GM18909 (cell line): ENCODE data around the gene KRTAP5-3.

Experiments
- ATAC-seq: cut with Tn5 transposase; IDR thresholded peaks from one replicate; pipeline ENCODE4 v1.9.1; 2021; ENCODE audit warnings: mild to moderate bottlenecking; ENCODE audit not compliant: unreplicated experiment, poor library complexity

Gene KRTAP5-3

GRCh38 chr11:1567721-1568100 lies 40.6 kb downstream of the KRTAP5-3 start:
- ATAC-seq = no peak

DNA sequence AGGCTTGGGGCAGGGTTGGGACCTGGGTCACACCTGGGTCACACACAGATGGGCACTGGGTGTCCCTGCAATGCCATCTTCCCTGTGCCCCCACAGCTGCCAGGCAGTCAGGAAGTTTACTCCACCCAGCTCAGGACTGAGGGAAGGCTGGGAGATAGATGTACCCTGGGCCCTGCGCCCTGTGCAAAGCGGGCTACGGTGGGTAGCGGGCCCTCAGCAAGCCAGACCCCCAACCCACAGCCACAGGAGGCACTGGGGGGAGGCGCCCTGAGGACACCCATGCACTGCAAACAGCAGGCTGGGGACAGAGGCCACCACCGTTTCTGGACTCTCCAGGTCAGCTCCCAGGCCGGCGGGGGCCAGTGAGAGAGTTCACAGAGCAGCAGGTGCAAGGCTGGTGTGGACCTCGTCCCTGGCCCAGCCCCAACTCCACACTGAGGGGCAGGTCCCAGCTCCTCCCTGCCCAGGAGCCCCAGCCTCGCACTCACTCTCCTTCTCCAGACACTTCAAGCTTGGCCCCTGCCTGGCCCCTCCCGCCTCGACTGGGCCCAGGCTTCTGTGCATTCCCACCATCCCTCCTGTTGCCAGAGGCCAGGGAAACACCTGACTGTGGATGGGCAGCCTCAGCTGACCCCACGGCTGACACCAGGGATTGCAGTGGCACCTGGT lies 41.1 kb downstream of the KRTAP5-3 start:
- ATAC-seq = no peak

DNA sequence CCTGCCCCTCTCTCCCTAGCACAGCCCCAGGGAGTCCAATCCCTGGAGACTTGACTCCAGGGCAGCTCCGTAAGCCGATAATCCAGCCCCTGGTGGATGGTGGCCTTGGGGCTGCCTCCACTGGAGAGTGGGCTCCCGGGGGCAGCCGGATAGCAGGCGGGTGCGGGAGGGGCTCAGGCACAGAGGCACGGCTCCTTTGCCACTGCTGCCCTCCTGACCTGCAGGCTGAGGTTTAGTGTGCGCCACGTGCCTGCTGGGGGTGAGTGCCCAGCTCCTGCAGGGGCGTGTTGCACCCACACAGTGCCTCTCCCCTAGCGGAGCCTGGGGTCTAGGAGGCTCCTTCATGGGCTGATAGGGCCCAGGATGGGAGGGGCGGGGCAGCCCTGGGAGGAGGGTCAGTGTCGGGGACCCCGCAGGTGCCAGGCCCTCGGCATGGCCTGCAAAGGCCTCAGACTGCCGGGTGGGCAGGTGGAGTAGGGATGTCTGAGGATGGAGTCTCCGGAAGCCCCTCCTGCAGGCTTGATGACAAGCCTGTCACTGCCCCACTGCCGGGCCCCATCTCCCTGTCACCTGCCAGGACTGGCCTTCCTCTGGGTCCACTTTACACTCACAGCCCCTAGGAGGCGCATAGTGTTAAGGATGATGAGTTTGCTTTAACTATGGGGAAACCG lies 41.7 kb downstream of the KRTAP5-3 start:
- no peak for ATAC-seq

DNA sequence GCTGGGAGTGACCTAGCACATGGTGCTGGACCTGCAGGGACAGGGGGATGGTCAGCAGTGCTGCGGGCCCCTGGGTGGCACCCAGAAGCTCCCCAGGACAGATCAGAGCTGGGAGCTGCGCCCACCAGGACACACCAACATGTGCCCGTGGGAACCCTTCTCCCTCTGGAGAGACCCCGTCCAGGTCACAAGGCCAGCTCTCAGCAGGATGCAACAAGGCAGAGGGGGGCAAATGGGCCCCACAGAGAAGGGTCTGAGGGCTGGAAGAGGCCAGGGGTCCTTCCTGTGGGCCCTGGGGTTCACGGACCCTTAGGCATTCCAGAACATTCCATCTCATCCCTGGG lies 42.4 kb downstream of the KRTAP5-3 start:
- ATAC-seq = no peak

DNA sequence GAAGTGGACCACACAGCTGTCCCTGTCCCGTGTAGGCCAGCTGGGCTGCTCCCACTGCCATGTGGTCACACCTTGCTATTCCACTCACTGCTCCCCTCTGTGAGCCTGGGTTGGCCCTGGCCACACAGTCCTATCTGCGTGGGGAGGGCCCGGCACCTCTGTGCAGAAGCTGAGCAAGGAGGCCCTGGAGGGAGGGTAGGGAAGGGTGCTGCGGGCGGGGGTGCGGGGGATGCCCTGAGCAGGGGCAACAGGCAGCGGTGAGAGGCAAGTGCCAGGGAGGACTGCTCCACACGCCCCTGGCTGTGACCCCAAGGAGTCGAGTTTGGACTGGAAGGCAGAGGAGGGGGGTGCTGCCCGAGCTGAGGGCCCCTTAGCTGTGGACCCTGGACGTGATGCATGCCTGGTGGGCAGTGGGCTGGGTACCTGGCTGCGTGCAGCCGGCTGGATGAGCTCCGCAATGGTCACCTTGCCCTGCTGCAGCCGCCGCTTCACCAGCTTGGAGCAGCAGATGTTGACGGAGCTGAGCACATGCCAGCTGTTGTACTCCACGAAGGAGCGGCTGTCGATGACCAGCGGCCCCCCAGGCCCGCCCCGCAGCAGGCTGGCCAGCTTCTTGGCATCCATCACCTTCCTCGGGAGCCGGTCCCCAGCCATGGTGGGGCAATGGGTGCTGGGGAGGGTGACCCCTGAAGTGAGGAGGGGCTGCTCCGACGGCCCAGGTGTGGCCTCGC lies 42.9 kb downstream of the KRTAP5-3 start:
- no peak for ATAC-seq

- no peak for ATAC-seq
Measured at GRCh38 chr11:1564535-1565172, 43.6 kb downstream of the KRTAP5-3 start.

DNA sequence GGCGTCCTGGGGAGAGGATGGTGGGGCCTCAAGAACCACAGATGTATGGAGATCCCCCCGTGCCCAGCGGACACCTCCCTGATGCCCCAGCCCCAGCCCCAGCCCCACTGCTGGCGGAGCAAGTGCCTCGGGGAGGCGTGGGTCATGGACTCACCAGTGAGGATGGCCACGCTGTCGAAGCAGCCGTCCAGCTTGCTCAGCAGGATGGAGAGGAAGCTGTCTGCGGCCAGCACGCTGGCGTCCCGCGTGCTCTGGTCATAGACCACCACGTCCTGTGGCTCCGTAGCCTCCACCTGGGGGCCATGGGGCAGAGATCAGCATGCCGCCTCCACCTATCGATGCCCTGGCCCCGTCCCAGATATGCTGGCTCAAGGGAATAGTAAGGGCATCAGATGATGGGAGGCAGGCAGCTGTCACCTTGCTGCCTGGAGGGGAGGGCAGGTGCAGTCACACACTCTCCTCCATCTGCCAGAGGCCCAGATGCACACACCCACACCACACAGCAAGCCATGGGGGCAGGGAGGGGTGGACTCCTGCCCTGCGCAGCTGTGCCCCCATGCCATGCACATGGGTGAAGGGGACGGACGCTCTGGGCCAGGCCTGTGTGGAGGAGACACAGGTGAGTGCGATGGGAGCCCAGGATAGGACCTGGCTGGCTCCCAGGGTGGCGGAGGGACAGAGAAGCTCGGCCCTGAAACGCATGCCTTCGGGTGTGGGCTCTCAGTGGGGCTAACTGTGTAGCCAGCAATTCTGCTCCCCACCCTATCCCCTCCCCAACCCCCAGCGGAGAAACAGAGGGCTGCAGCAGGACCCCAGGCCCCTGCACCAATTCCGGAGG lies 44.3 kb downstream of the KRTAP5-3 start:
- no peak for ATAC-seq

GRCh38 chr11:1563149-1563638 lies 45.1 kb downstream of the KRTAP5-3 start:
- ATAC-seq = no peak

DNA sequence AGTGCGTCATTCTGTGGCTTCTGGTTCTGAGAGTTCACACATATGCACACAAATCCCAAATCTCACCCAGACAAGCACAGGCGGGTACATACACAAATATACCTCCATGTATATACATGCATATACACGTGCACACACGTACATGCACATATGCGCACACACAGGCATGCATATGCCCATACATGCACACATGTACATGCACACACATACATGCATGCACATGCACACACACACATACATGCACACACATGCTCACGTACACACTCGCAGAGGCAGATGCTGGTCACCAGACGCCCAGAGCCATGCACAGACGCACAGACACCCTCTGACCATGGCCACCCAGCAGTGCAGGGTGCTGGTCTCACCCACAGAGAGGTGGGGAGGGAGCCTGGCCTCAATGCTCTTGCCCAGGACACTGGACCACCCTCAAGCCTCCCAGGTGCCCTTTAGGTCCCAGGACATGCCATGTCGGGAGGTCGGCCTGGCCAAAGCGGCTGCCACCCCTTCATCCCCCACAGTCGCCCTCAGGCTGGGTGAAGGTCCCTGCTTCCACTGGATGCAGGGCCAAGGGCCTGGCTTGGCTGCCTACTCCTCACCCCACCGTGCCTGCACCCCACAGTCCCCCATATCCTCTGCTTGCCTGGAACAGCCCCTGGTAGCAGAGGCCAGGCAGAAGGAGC lies 45.7 kb downstream of the KRTAP5-3 start:
- ATAC-seq = no peak

GRCh38 chr11:1561955-1562354 lies 46.3 kb downstream of the KRTAP5-3 start:
- ATAC-seq = no peak

DNA sequence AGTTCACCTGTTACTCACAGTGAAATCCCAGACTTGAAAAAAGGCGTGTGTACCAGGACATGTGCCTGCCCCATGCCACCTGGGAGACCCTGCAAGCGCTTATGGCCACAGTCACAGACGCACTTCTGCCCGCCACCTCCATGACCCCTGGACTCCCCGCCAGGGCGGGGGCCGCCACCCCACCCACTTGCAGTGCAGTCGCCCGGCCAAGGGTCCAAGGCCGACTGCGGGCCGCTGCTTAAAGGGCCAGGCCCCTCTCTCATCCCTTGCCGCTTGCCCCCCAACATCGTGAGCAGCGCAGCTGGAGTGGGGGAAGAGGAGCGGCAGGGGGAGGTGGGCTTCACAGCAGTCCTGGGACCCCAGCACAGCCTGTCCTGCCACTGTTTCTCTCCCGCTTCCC lies 47.0 kb downstream of the KRTAP5-3 start:
- no peak for ATAC-seq

DNA sequence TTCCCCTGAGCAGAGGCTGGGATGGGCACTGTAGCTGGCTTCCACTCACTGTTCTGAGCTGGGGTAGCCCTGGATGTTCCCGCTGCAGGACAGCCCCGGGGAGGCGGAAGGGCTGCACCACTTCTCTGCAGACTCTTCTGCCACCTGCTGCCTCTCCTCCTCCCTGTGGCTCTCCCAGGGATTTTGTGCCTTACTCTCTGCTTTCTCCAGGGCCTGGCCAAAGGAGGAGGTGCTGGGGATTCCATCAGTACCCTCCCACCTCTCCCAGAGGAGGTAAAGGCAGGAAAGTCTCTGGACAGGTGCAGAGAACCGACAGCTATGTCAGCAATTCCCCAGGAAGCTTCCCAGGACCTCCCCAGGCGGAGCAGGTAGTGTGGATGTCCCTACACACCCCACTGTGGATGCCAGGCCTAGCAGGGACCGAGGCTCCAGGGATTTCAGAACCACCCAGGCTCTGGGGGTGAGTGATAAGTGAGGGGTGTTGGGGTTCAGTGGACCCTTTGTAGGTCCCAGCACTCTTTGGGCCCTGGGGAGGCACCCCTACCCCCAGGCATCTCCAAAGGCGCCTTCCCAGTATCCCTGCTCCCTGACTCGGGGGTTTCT lies 47.5 kb downstream of the KRTAP5-3 start:
- no peak for ATAC-seq

DNA sequence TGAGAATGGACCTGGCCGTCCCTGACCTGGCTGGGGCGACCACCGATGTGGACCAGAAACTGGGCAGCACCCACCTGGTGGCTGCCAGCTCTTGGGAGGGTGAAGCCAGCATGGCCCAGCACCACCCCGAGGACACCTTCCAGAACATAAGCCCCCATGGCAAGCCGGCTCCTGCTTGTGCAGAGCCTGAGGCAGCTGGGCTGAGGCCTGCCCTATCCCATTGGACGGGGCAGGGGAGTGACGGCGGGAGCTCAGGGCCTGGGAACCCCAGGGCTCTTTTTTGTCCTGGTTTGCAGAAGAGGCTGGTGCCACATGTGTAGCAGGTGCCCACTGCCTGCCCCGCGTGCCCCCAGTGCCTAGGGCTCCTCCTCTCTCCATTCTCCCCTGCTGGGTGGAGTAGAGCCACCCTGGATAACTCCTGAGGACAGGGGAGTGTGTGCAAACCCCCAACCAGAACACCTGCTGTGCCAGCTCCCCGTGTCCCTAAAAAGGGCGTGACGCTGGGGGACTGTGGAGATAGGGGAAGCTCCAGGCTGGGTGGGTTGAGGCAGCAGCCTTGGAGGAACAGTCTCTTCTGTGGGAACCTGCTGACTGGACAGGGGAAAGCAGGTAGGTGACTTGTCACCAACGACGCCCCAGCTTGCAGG lies 48.1 kb downstream of the KRTAP5-3 start:
- no peak for ATAC-seq

DNA sequence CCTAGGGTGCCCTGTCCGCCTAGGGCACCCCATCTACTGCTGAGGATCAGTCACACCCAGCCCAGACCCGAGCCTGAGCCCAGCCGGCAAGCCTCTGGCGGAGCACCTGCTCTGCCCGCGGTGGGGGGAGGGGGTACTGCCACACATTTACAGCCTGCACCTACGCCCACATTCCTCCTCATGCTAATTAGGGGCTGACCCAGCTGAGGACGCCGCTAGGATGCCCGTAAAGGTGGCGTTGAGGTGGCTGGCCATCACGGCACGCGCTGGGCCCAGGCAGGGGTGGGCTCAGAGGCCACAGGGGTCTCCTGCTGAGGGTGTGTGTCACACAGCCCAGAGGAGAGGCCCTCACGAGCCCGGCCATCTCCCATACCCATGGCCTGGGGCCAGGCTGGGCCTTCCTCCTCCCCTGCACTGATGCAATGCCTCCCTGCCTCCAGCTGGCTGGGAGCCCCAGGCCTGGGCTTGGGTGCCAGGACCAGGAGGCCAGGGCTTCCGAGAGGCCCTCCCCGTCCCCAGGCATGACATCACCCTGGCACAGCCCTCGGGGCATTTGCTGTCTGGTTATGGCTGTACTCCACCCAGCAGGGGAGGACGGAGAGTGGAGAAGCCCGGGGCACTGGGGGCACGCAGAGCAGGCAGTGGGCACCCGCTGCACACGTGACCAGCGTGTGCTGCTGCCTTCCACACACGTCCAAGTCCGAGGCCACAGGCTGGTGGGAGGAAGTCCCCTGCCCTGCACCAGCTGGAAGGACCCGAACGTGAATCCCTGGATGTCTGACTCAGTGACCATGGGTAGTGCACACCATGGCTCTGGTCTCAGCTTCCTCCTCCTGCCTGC lies 48.9 kb downstream of the KRTAP5-3 start:
- no peak for ATAC-seq

DNA sequence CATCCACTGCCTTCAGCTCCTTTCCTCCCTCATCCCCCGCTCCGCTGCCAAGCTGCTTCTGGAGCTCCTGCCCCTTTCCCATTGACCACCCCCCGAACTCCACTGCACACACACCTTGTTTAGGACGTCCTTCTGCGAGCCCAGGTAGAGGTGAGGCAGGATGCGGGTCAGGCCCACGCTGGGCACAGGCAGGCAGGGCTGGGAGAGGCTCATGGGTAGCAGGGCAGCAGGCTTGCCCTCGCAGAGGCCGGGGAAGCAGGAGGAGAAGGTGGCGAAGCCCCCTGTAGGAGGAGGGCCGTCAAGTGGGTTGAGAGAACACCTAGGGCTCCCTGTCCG lies 49.5 kb downstream of the KRTAP5-3 start:
- ATAC-seq = no peak

DNA sequence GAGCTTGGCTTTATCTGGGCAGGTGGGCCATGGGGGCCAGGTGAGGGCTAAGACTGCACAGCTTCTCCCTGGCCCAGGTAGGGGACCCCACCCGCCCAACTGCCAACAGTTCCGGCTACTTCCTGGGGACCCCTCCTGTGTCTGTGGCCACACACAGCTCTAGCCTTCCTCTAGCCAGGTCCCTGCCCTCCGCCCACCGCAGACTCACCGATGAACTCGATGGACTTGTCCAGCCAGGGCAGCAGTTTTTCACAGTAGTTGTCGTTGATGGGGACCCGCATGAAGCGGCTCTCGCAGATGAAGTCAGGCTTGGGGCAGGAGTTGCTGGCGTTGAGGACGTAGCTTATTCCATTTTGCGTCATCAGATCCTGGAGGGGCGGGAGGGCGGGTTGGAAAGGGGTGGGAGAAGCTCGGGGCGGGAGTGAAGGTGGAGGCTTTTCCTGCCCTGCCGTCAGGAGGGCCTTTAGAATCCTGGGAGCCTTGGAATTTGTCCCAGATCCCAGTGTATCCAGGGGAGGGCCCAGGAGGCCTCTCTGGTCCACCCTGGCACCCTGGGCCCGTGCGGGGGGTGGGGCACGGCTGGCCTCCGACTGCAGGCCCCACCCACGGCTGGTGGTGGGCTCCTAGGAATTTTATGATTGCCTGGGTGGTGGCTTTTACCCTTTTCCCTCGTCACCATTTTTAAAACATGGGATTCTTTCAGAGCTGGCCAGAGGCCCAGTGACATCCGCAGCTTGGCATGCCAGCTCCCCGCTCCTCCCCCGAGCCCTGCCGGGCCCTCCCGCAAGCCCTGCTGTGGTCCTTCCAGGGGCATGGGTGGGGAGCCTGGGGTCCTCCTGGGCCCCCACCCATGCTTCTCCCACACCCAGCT lies 50.1 kb downstream of the KRTAP5-3 start:
- no peak for ATAC-seq
